Measurements from ENCODE around the gene NFATC4.
"Not testable (repeated sequence)": the region's sequence is repeated elsewhere in the genome, so short reads cannot be mapped to it uniquely, and the experiment has no call there.

The NFATC4 gene

GRCh38 chr14:24325041-24325530 lies 42.9 kb upstream of the NFATC4 start:
- H3K4me3 ChIP-seq (ENCODE audit: low read depth, low read length): no peak overlapping the region
- ChIA-PET CTCF (interaction anchor here (1.2 to 37.5 kb wide), 7 partner anchors 8 to 353 kb away, joined by 3 to 1633 read pairs (median 4); partner anchors contain the start of genes ADCY4, CBLN3, CIDEB and DHRS1), POLR2A (no interaction called here)
- no peak for DNase-seq (ENCODE audit: low read depth, low spot score)
- TF ChIP-seq, protein P1, sequence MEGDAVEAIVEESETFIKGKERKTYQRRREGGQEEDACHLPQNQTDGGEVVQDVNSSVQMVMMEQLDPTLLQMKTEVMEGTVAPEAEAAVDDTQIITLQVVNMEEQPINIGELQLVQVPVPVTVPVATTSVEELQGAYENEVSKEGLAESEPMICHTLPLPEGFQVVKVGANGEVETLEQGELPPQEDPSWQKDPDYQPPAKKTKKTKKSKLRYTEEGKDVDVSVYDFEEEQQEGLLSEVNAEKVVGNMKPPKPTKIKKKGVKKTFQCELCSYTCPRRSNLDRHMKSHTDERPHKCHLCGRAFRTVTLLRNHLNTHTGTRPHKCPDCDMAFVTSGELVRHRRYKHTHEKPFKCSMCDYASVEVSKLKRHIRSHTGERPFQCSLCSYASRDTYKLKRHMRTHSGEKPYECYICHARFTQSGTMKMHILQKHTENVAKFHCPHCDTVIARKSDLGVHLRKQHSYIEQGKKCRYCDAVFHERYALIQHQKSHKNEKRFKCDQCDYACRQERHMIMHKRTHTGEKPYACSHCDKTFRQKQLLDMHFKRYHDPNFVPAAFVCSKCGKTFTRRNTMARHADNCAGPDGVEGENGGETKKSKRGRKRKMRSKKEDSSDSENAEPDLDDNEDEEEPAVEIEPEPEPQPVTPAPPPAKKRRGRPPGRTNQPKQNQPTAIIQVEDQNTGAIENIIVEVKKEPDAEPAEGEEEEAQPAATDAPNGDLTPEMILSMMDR (IDR thresholded peaks at IDR 0.05; ENCODE audit: insufficient read depth, low read length, missing control alignments): no peak

- ChIA-PET CTCF (interaction anchor here (0.6 to 37.5 kb wide), 5 partner anchors 7 to 101 kb away, joined by 3 to 1633 read pairs (median 114); partner anchors contain the start of genes ADCY4, CBLN3, CIDEB and DHRS1), POLR2A (no interaction called here)
- no peak for DNase-seq (ENCODE audit: low read depth, low spot score)
- TF ChIP-seq, protein P1 (IDR thresholded peaks at IDR 0.05; ENCODE audit: insufficient read depth, low read length, missing control alignments): no peak
- H3K4me3 ChIP-seq (ENCODE audit: low read depth, low read length): no peak overlapping the region
Observed at GRCh38 chr14:24325963-24326362, 42.0 kb upstream of the NFATC4 start.

DNA sequence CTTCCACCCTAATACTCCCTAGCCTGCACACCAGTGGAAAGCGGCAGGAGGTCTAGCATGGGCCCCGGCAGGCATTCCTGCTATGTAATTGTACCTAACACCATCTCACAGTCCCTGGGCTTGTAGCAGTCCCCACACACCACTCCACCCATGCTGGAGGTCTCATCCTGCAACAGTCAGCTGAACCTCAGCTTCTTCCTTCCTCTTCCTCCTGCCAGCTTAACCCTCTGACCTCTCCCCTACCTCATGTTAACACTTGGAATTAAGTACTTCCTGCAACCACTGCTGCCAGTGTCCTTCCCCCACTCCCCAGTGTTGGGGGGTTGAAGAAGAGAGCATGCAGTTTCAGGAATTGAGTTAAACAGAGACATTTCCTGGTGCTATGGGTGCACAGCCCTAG lies 40.7 kb upstream of the NFATC4 start:
- TF ChIP-seq, protein P1 (IDR thresholded peaks at IDR 0.05; ENCODE audit: insufficient read depth, low read length, missing control alignments): no peak
- CTCF ChIA-PET: interaction anchor here (1.1 to 37.5 kb wide), 9 partner anchors 8 to 100 kb away, joined by 3 to 1633 read pairs (median 14); partner anchors contain the start of genes CBLN3, CIDEB, DHRS1 and KHNYN
- no peak for DNase-seq (ENCODE audit: low read depth, low spot score)
- no peak overlapping the region for H3K4me3 ChIP-seq (ENCODE audit: low read depth, low read length)
- POLR2A ChIA-PET: no interaction called here

GRCh38 chr14:24327914-24328313 lies 40.1 kb upstream of the NFATC4 start:
- DNase-seq (ENCODE audit: low read depth, low spot score); POLR2A ChIA-PET; H3K4me3 ChIP-seq (ENCODE audit: low read depth, low read length): not testable (repeated sequence)
- TF ChIP-seq, protein P1 (IDR thresholded peaks at IDR 0.05; ENCODE audit: insufficient read depth, low read length, missing control alignments): peak; percentile 17
- CTCF ChIA-PET: interaction anchor here (0.5 to 37.5 kb wide), 12 partner anchors 9 to 343 kb away, joined by 3 to 1633 read pairs (median 6); partner anchors contain the start of genes CBLN3, CIDEB, DHRS1 and KHNYN

- POLR2A ChIA-PET: no interaction called here
- no peak for DNase-seq (ENCODE audit: low read depth, low spot score)
- TF ChIP-seq, protein P1 (IDR thresholded peaks at IDR 0.05; ENCODE audit: insufficient read depth, low read length, missing control alignments): no peak
- CTCF ChIA-PET: interaction anchor here (1.0 to 37.5 kb wide), 9 partner anchors 10 to 98 kb away, joined by 3 to 1633 read pairs (median 14); partner anchors contain the start of genes CBLN3, CIDEB, DHRS1 and KHNYN
- no peak overlapping the region for H3K4me3 ChIP-seq (ENCODE audit: low read depth, low read length)
Observed at GRCh38 chr14:24329073-24329663, 38.8 kb upstream of the NFATC4 start.

- TF ChIP-seq, protein P1 (IDR thresholded peaks at IDR 0.05; ENCODE audit: insufficient read depth, low read length, missing control alignments): no peak
- ChIA-PET CTCF (interaction anchor here (1.0 to 37.5 kb wide), 9 partner anchors 9 to 98 kb away, joined by 3 to 1633 read pairs (median 23); partner anchors contain the start of genes CBLN3, CIDEB, DHRS1 and KHNYN), POLR2A (no interaction called here)
- no peak overlapping the region for H3K4me3 ChIP-seq (ENCODE audit: low read depth, low read length)
- no peak for DNase-seq (ENCODE audit: low read depth, low spot score)
Observed at GRCh38 chr14:24329736-24330135, 38.2 kb upstream of the NFATC4 start.

All from AG04449 (cell line).